ENCODE data around the gene STK26. TPM values are rescaled to one million over a fixed set of nuclear protein-coding genes. Genes with fewer than 3 reads are reported as not detected.

The STK26 gene
- total RNA-seq, 1 experiment from 2014 or later, result 17.5 TPM

DNA sequence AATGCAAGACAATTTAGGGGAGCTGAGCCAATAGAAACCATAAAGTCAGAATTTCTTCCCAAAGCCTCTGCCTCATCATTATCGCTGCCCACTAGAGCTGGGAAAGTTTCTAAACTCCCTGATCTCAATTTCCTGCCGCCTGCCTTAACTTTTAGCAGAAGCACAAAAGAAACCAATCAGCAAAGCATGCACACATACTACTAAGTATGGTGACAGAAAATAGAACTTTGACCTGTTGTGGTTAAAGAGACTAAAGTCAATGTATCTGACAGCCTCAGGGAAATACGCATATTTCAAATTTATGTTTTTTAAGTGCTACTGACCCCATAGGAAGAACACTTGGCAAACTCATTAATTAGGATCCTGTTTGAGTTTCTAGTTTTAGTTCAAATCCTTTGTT lies 10.1 kb downstream of the STK26 start:
- intact Hi-C loops (cut with micrococcal nuclease), result no loop called here
- ChIA-PET POLR2A (interaction anchor here (0.6 kb wide), 1 partner anchor 39 kb away, joined by 3 read pairs; no protein-coding TSS in a partner anchor), CTCF (interaction anchor here (0.7 to 0.8 kb wide), 2 partner anchors 38 to 232 kb away, joined by 3 to 4 read pairs; no protein-coding TSS in a partner anchor)

DNA sequence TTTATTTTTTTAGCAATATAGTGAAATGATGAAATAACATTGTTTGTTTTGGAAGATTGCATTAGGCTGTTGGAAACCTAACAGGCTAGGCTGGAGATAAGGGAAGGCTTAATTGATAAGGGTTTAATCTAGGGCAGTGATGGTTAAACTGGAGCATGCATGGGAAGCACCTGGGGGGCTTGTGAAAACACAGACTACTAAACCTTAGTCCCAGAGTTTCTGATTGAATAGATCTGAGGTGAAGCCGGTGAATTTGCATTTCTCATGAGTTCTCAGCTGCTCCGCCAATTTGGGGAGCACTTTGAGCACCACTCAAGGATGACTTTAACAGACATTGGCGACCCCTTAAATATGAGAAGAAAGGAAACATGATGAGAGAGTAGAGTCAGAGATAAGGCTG lies 11.5 kb downstream of the STK26 start:
- Mint-ChIP-seq H3K36me3 (ENCODE audit: insufficient read depth, unreplicated experiment) (peaks cover 6% of the 10 kb centered on the region), H3K9me3 (ENCODE audit: unreplicated experiment) (no peaks in the 10 kb centered on the region), H3K4me3 (ENCODE audit: unreplicated experiment) (no peak overlapping the region), H3K27me3 (ENCODE audit: insufficient read depth, unreplicated experiment) (peaks cover 74% of the 10 kb centered on the region), H3K4me1 (ENCODE audit: insufficient read depth, unreplicated experiment) (peaks cover 10% of the 10 kb centered on the region), H3K27ac (ENCODE audit: low read depth, unreplicated experiment) (no peak overlapping the region)
- TF ChIP-seq, protein P1, sequence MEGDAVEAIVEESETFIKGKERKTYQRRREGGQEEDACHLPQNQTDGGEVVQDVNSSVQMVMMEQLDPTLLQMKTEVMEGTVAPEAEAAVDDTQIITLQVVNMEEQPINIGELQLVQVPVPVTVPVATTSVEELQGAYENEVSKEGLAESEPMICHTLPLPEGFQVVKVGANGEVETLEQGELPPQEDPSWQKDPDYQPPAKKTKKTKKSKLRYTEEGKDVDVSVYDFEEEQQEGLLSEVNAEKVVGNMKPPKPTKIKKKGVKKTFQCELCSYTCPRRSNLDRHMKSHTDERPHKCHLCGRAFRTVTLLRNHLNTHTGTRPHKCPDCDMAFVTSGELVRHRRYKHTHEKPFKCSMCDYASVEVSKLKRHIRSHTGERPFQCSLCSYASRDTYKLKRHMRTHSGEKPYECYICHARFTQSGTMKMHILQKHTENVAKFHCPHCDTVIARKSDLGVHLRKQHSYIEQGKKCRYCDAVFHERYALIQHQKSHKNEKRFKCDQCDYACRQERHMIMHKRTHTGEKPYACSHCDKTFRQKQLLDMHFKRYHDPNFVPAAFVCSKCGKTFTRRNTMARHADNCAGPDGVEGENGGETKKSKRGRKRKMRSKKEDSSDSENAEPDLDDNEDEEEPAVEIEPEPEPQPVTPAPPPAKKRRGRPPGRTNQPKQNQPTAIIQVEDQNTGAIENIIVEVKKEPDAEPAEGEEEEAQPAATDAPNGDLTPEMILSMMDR (IDR thresholded peaks at IDR 0.05; ENCODE audit: unreplicated experiment), result no peak
- ChIA-PET CTCF (no interaction called here), POLR2A (interaction anchor here (1.8 kb wide), 1 partner anchor 10 kb away, joined by 5 read pairs; no protein-coding TSS in a partner anchor)
- no TSS peak for BruUV-seq (replicated peaks)
- intact Hi-C loops (cut with micrococcal nuclease), result no loop called here
- no peak for DNase-seq (ENCODE audit: unreplicated experiment)

More for the DNA sequence above, 10.1 kb downstream of the STK26 start:
- Mint-ChIP-seq H3K27me3 (ENCODE audit: insufficient read depth, unreplicated experiment) (peaks cover 85% of the 10 kb centered on the region), H3K27ac (ENCODE audit: low read depth, unreplicated experiment) (no peak overlapping the region), H3K4me3 (ENCODE audit: unreplicated experiment) (no peak overlapping the region), H3K36me3 (ENCODE audit: insufficient read depth, unreplicated experiment) (peaks cover 6% of the 10 kb centered on the region), H3K9me3 (ENCODE audit: unreplicated experiment) (no peaks in the 10 kb centered on the region), H3K4me1 (ENCODE audit: insufficient read depth, unreplicated experiment) (peaks cover 10% of the 10 kb centered on the region)
- DNase-seq (ENCODE audit: unreplicated experiment), result no peak
- TF ChIP-seq, protein P1 (IDR thresholded peaks at IDR 0.05; ENCODE audit: unreplicated experiment), result no peak
- no TSS peak for BruUV-seq (replicated peaks)

DNA sequence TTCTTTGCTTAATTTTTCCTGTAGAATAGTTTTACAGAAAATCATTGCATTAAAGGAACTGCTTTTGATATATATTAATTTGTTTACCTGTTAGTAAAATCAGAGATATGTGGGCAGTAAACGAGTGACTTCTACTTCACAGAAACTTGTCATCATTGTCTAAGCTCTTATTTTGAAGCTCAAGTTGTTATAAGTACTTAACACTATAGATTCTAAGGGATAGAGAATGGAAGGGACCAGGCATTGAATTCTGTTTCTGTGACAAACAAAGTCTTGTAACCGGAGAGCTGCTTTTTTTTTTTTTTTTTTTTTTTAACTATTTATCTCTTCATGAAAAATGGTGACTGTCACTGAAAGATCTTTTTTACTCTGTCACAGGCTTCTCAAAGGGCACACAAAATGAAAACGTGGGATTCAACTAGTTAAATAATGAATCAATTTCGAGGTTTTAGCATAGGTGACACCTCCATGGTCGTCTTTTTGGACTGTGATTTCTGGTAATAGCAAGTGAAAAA lies 14.4 kb downstream of the STK26 start:
- ChIA-PET POLR2A (interaction anchor here (0.6 kb wide), 1 partner anchor 1565 kb away, joined by 3 read pairs; no protein-coding TSS in a partner anchor), CTCF (no interaction called here)
- H3K9me3 Mint-ChIP-seq (ENCODE audit: unreplicated experiment), result no peaks in the 10 kb centered on the region
- H3K4me3 Mint-ChIP-seq (ENCODE audit: unreplicated experiment), result no peak overlapping the region
- H3K36me3 Mint-ChIP-seq (ENCODE audit: insufficient read depth, unreplicated experiment), result no peaks in the 10 kb centered on the region
- TF ChIP-seq, protein P1 (IDR thresholded peaks at IDR 0.05; ENCODE audit: unreplicated experiment), result no peak
- intact Hi-C loops (cut with micrococcal nuclease), result no loop called here
- H3K4me1 Mint-ChIP-seq (ENCODE audit: insufficient read depth, unreplicated experiment), result peaks cover 6% of the 10 kb centered on the region
- no peak for DNase-seq (ENCODE audit: unreplicated experiment)
- no TSS peak for BruUV-seq (replicated peaks)
- H3K27ac Mint-ChIP-seq (ENCODE audit: low read depth, unreplicated experiment), result no peak overlapping the region
- H3K27me3 Mint-ChIP-seq (ENCODE audit: insufficient read depth, unreplicated experiment), result peaks cover 73% of the 10 kb centered on the region

DNA sequence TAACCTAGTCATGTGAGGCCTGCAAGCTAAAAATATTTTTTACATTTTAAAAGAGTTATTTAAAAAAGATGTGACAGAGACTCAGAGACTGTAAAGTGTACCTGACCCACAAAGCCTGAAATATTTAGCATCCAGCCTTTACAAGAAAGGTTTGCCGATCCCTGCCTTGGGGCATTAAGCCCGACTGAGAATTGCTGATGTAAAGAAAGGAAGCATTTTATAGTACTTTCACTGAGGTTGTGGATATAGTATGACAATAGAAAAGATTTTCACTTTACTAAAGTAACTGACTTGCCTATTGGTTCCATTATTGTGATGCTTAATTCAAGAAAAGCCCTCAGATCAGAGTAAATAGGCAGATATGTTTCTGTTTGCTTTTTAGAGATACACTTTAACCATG lies 17.0 kb downstream of the STK26 start:
- TF ChIP-seq, protein P1 (IDR thresholded peaks at IDR 0.05; ENCODE audit: unreplicated experiment), result no peak
- H3K36me3 Mint-ChIP-seq (ENCODE audit: insufficient read depth, unreplicated experiment), result no peaks in the 10 kb centered on the region
- no TSS peak for BruUV-seq (replicated peaks)
- ChIA-PET CTCF (no interaction called here), POLR2A (interaction anchor here (1.2 to 3.6 kb wide), 2 partner anchors 14 to 17 kb away, joined by 4 to 18 read pairs; partner anchors contain the start of gene STK26)
- peaks cover 58% of the 10 kb centered on the region for H3K27me3 Mint-ChIP-seq (ENCODE audit: insufficient read depth, unreplicated experiment)
- no peaks in the 10 kb centered on the region for H3K9me3 Mint-ChIP-seq (ENCODE audit: unreplicated experiment)
- DNase-seq (ENCODE audit: unreplicated experiment), result no peak
- intact Hi-C loops (cut with micrococcal nuclease), result no loop called here
- no peak overlapping the region for H3K4me3 Mint-ChIP-seq (ENCODE audit: unreplicated experiment)
- peaks cover 6% of the 10 kb centered on the region for H3K4me1 Mint-ChIP-seq (ENCODE audit: insufficient read depth, unreplicated experiment)
- H3K27ac Mint-ChIP-seq (ENCODE audit: low read depth, unreplicated experiment), result no peak overlapping the region

All from MCF 10A (cell line).